HepG2 (cell line): ENCODE results near the gene NEDD4L. TPM values are rescaled to one million over a fixed set of nuclear protein-coding genes. Genes with fewer than 3 reads are reported as not detected.
A peak's percentile ranks its signal among the peaks of the same experiment; 100 is the strongest.

Source experiments
- ATAC-seq: fragments of 200-7000 bp; cut with Tn5 transposase; 3 replicates; pipeline ENCODE4 v1.9.1; 2020; ENCODE audit warnings: mild to moderate bottlenecking, moderate library complexity
- BruUV-seq: library from RNA; stranded (reverse); fragments of 400-500 nt; replicated peaks from 2 replicates; lab custom pipeline; 2021; lab: Mats Ljungman, UMichigan
- CTCF ChIA-PET: fragments of 300-600 bp; formaldehyde crosslinking; extraction: SDS; loops from one replicate; lab custom pipeline; 2021; ENCODE audit warnings: low total read pairs, inconsistent platforms, low intra/inter-chr PET ratio; lab: Yijun Ruan, JAX
- POLR2A ChIA-PET: fragments of 350-600 bp; sonication (Branson Sonifier 250); formaldehyde crosslinking; loops from one replicate; lab custom pipeline; 2020; ENCODE audit warnings: antibody characterized with exemption, inconsistent platforms; lab: Yijun Ruan, JAX
- DNase-seq: peaks from one replicate; pipeline ENCODE4 v3.0.0-alpha.2; 2015; ENCODE audit warnings: low spot score
- FAIRE-seq: peaks from 3 replicates; lab custom pipeline; 2011; peaks lifted over from hg19 to GRCh38; lab: Jason Lieb, UNC
- H2AFZ ChIP-seq: one replicate; pipeline ENCODE4 v1.6.1; 2011; ENCODE audit warnings: low read length, inconsistent platforms
- H3K27ac ChIP-seq: fragments of 300-600 bp; 3 replicates; pipeline ENCODE4 v1.8.0; 2011; ENCODE audit warnings: mixed run types, mild to moderate bottlenecking, mixed read lengths, low read length, inconsistent platforms; ENCODE audit not compliant: insufficient read depth; ENCODE audit errors: extremely low read length
- H3K27me3 ChIP-seq, 2 experiments: fragments of 200-600 bp in 1 of 2; 2 replicates in 1 of 2; 3 replicates in 1 of 2; pipeline versions ENCODE4 v1.6.0 to v1.8.0; 2011; ENCODE audit warnings: low read length in 2 of 2, mild to moderate bottlenecking in 2 of 2, moderate library complexity in 2 of 2, inconsistent platforms in 1 of 2; ENCODE audit not compliant: insufficient read depth in 2 of 2, control insufficient read depth in 1 of 2
- H3K36me3 ChIP-seq, 2 experiments: fragments of 200-600 bp in 1 of 2; replicated peaks in 1 of 2; 2 replicates in 1 of 2; 3 replicates in 1 of 2; pipeline versions ENCODE4 v1.5.1 to v1.8.0; 2011; ENCODE audit warnings: low read length in 2 of 2, inconsistent platforms in 1 of 2; ENCODE audit not compliant: insufficient read depth in 2 of 2, control insufficient read depth in 1 of 2
- H3K4me1 ChIP-seq: 2 replicates; pipeline ENCODE4 v1.5.1; 2012; ENCODE audit warnings: low read length, inconsistent platforms; ENCODE audit not compliant: insufficient read depth
- H3K4me2 ChIP-seq: 2 replicates; pipeline ENCODE4 v1.6.0; 2011; ENCODE audit warnings: low read depth, low read length, inconsistent platforms
- H3K4me3 ChIP-seq, 3 experiments: fragments of 200-600 bp in 1 of 3; sonication (generic), shearing (Covaris generic) in 1 of 3; replicated peaks in 1 of 3; 2 replicates each; pipeline ENCODE4 v1.5.1; 2011 to 2016; ENCODE audit warnings: low read length in 3 of 3, inconsistent platforms in 2 of 3, low read depth in 2 of 3, mild to moderate bottlenecking in 2 of 3, control low read depth in 1 of 3, mixed read lengths in 1 of 3; ENCODE audit not compliant: insufficient read depth in 1 of 3
- H3K79me2 ChIP-seq: one replicate; pipeline ENCODE4 v1.6.1; 2011; ENCODE audit warnings: low read length, inconsistent platforms; ENCODE audit not compliant: insufficient read depth
- H3K9ac ChIP-seq: 2 replicates; pipeline ENCODE4 v1.6.0; 2011; ENCODE audit warnings: mild to moderate bottlenecking, low read depth, low read length, inconsistent platforms; ENCODE audit not compliant: insufficient read depth
- H3K9me3 ChIP-seq: 2 replicates; pipeline ENCODE4 v1.5.1; 2012; ENCODE audit warnings: mild to moderate bottlenecking, low read length
- H4K20me1 ChIP-seq: 2 replicates; pipeline ENCODE4 v1.6.0; 2011; ENCODE audit warnings: inconsistent platforms, mild to moderate bottlenecking, low read length, moderate library complexity; ENCODE audit not compliant: insufficient read depth
- ATRX ChIP-seq: sonication (generic); formaldehyde crosslinking; IDR thresholded peaks from 2 replicates; pipeline ENCODE4 v1.4.0; 2020; ENCODE audit warnings: missing genetic modification reagents, borderline replicate concordance
- BCL6 ChIP-seq: IDR thresholded peaks from 2 replicates; pipeline ENCODE4 v1.6.1; 2016; ENCODE audit warnings: missing genetic modification reagents, missing compliant biosample characterization
- CBX5 ChIP-seq: sonication (generic); formaldehyde crosslinking; IDR thresholded peaks from 2 replicates; pipeline ENCODE4 v1.4.0; 2020; ENCODE audit warnings: missing genetic modification reagents, borderline replicate concordance
- CEBPB ChIP-seq: IDR thresholded peaks from 2 replicates; pipeline ENCODE4 v1.6.1; 2011; ENCODE audit warnings: low read depth, low read length, improper control_type of control experiment, borderline replicate concordance
- GFI1 ChIP-seq: sonication (generic); formaldehyde crosslinking; IDR thresholded peaks from 2 replicates; pipeline ENCODE4 v1.5.0; 2020; ENCODE audit warnings: missing genetic modification reagents, mild to moderate bottlenecking, borderline replicate concordance
- HOXA7 ChIP-seq: sonication (generic); formaldehyde crosslinking; IDR thresholded peaks from 2 replicates; pipeline ENCODE4 v1.8.1; 2022; ENCODE audit warnings: mild to moderate bottlenecking, missing genetic modification reagents, moderate library complexity
- KLF16 ChIP-seq, 2 experiments: sonication (generic) in 1 of 2; formaldehyde crosslinking in 1 of 2; IDR thresholded peaks; 2 replicates each; pipeline versions ENCODE4 v1.6.1 to v1.8.0; 2016 to 2023; ENCODE audit warnings: missing genetic modification reagents in 2 of 2, missing compliant biosample characterization in 1 of 2
- MYC ChIP-seq: sonication (generic); formaldehyde crosslinking; IDR thresholded peaks from 2 replicates; pipeline ENCODE4 v1.9.0; 2021; ENCODE audit warnings: missing genetic modification reagents, borderline replicate concordance
- NFKB2 ChIP-seq: sonication (generic); formaldehyde crosslinking; IDR thresholded peaks from 2 replicates; pipeline ENCODE4 v1.4.0; 2020; ENCODE audit warnings: missing genetic modification reagents, borderline replicate concordance
- SMAD1 ChIP-seq: sonication (generic); formaldehyde crosslinking; IDR thresholded peaks from 2 replicates; pipeline ENCODE4 v1.4.0; 2020; ENCODE audit warnings: missing genetic modification reagents, low read depth, mild to moderate bottlenecking, borderline replicate concordance
- TGIF2 ChIP-seq: IDR thresholded peaks from 2 replicates; pipeline ENCODE4 v1.6.1; 2016; ENCODE audit warnings: control low read depth, missing compliant biosample characterization
- YEATS4 ChIP-seq: sonication (generic); formaldehyde crosslinking; IDR thresholded peaks from 2 replicates; pipeline ENCODE4 v1.4.0; 2020; ENCODE audit warnings: missing genetic modification reagents, borderline replicate concordance
- ZBTB42 ChIP-seq: sonication (generic); formaldehyde crosslinking; IDR thresholded peaks from 2 replicates; pipeline ENCODE4 v1.5.0; 2020; ENCODE audit warnings: mild to moderate bottlenecking, missing genetic modification reagents
- ZNF350 ChIP-seq: sonication (generic); formaldehyde crosslinking; IDR thresholded peaks from 2 replicates; pipeline ENCODE4 v1.4.0; 2020; ENCODE audit warnings: mild to moderate bottlenecking, low read depth, missing genetic modification reagents, borderline replicate concordance
- ZNF549 ChIP-seq: sonication (generic); formaldehyde crosslinking; IDR thresholded peaks from 2 replicates; pipeline ENCODE4 v1.5.0; 2020; ENCODE audit warnings: missing genetic modification reagents
- ZNF577 ChIP-seq: sonication (generic); formaldehyde crosslinking; IDR thresholded peaks from 2 replicates; pipeline ENCODE4 v1.4.0; 2020; ENCODE audit warnings: mild to moderate bottlenecking, low read depth, missing genetic modification reagents, borderline replicate concordance
- ZNF678 ChIP-seq: sonication (generic); formaldehyde crosslinking; IDR thresholded peaks from 2 replicates; pipeline ENCODE4 v1.4.0; 2020; ENCODE audit warnings: mild to moderate bottlenecking, missing genetic modification reagents
- WGBS: methylation state at CpG from one replicate; pipeline ENCODE4 v1.1.6; 2017; ENCODE audit warnings: low lambda C conversion rate; 5-methylcytosine and 5-hydroxymethylcytosine counted together
- in situ Hi-C: cut with HindIII; loops from 2 replicates; pipeline ENCODE4 v1.10.0; 2017; ENCODE audit warnings: low pct_unique_long_range_greater_than_20kb; ENCODE audit not compliant: extremely low pct_ligation_motif_present
- intact Hi-C: fragments of 100-400 bp; cut with micrococcal nuclease; formaldehyde crosslinking; loops from one replicate; pipeline ENCODE4 v1.10.0; 2022; ENCODE audit not compliant: unreplicated experiment
- polyA plus RNA-seq, 8 experiments: library from polyadenylated mRNA; depleted of rRNA in 3 of 8; stranded (reverse) in 7 of 8; unstranded in 1 of 8; fragments of >200 nt; fragmentation: Illumina TruSeq in 4 of 8; extraction: Trizol in 4 of 8; gene quantifications; 2 replicates each; pipeline versions ENCODE4 v1.2.1 to v1.2.3, GENCODE V29; 2011 to 2016; ENCODE audit warnings: low read depth in 4 of 8, missing spikeins in 1 of 8, mixed read lengths in 1 of 8; ENCODE audit not compliant: insufficient read depth in 1 of 8
- total RNA-seq, 5 experiments: library from RNA; depleted of rRNA; stranded (reverse); fragments of >200 nt; fragmentation: Illumina TruSeq; extraction: Trizol; gene quantifications; 2 replicates each; pipeline ENCODE4 v1.2.3, GENCODE V29; 2016; ENCODE audit warnings: low read depth in 1 of 5
- TF ChIP-seq, protein P1 (sequence below): sonication (generic); formaldehyde crosslinking; IDR thresholded peaks from 2 replicates; pipeline ENCODE4 v1.4.0; 2020; ENCODE audit warnings: missing genetic modification reagents
- TF ChIP-seq, protein P2 (sequence below): sonication (generic); formaldehyde crosslinking; IDR thresholded peaks from 2 replicates; pipeline ENCODE4 v1.4.0; 2020; ENCODE audit warnings: missing genetic modification reagents, mild to moderate bottlenecking, borderline replicate concordance
- TF ChIP-seq, protein P3 (sequence below): sonication (generic); formaldehyde crosslinking; IDR thresholded peaks from 2 replicates; pipeline ENCODE4 v1.5.0; 2020; ENCODE audit warnings: missing genetic modification reagents, mild to moderate bottlenecking, borderline replicate concordance

Gene NEDD4L
- total and polyA plus RNA-seq, 2 of the 13 experiments (the other 11 are each of a cell fraction or from before 2014, with no cell fraction given): 168 to 390 TPM

DNA sequence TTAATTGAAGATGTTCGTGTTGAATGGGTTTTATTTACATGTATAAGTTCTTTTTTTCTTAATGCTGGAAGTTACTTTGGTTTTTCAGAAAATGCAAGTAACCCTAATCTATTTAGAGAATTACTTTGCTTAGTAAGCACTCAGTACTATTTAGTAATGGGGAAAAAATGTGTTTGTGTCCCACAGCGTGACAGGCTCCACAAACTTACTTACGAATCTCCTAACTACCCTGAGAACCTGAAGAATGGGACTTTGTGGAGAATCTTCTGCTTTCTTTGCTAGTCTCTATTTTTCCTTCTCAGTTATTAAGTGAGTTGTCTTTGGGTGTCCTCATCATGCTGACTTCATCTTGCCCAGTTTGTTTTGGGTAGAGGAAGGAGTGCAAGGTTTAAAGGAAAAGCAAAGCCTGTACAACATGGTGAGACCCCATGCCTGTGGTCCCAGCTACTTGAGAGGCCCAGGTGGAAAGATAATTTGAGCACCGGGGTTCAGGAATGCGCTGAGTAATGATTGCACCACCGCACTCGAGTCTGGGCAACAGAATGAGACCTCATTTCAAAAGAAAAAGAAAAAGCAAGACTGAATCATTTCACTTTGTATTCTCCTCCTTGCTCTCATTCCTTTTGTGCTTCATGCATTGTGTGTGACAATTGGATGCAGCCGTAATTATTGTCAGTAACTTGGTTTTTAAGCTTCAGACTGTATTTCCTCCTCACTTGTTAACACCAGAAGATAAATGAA is 10.2 kb downstream of the NEDD4L start:
- 26% methylated on average over 8 of the region's 8 CpGs for whole genome bisulfite sequencing
- DNase-seq (peak; percentile 76), FAIRE-seq (peak; percentile 92), ATAC-seq (peak; percentile 80)
- in situ Hi-C loops: no loop called here
- Histone ChIP-seq H3K4me3 (no peak overlapping the region; a peak in 1 of 6 replicates), H3K27ac (peak overlapping the region; percentile 59), H3K36me3 (peaks cover 2 to 12% of the 10 kb centered on the region in 2 experiments; a peak in 2 of 5 replicates), H3K9ac (no peak overlapping the region), H3K4me2 (peak overlapping the region; percentile 49), H2AFZ (no peak overlapping the region), H3K9me3 (no peaks in the 10 kb centered on the region), H3K4me1 (peaks cover 74% of the 10 kb centered on the region), H4K20me1 (peaks cover 30% of the 10 kb centered on the region), H3K79me2 (peaks cover 79% of the 10 kb centered on the region), H3K27me3 (no peaks in the 10 kb centered on the region)
- POLR2A ChIA-PET: interaction anchor here (0.9 to 3.7 kb wide), 3 partner anchors 337 to 354 kb away, joined by 3 to 16 read pairs (median 4); no protein-coding TSS in a partner anchor
- intact Hi-C loops: no loop called here
- BruUV-seq: TSS peak; percentile 9
- CTCF ChIA-PET: no interaction called here
- TF ChIP-seq ATRX (CRISPR knock-in tag): no peak
- TF ChIP-seq NFKB2 (CRISPR knock-in tag): no peak
- no peak for TF ChIP-seq ZBTB42
- TF ChIP-seq, protein P1, sequence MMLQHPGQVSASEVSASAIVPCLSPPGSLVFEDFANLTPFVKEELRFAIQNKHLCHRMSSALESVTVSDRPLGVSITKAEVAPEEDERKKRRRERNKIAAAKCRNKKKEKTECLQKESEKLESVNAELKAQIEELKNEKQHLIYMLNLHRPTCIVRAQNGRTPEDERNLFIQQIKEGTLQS (CRISPR knock-in tag): peak; percentile 61; the same call in 1 of the 2 replicates
- no peak for TF ChIP-seq MYC (CRISPR knock-in tag)
- 0 out of 4 replicates have a peak, but pooled peaks of 1 of the 2 experiments have one; percentile 19 for TF ChIP-seq KLF16 (CRISPR knock-in tag; IDR thresholded peaks at IDR 0.05)
- TF ChIP-seq, protein P2, sequence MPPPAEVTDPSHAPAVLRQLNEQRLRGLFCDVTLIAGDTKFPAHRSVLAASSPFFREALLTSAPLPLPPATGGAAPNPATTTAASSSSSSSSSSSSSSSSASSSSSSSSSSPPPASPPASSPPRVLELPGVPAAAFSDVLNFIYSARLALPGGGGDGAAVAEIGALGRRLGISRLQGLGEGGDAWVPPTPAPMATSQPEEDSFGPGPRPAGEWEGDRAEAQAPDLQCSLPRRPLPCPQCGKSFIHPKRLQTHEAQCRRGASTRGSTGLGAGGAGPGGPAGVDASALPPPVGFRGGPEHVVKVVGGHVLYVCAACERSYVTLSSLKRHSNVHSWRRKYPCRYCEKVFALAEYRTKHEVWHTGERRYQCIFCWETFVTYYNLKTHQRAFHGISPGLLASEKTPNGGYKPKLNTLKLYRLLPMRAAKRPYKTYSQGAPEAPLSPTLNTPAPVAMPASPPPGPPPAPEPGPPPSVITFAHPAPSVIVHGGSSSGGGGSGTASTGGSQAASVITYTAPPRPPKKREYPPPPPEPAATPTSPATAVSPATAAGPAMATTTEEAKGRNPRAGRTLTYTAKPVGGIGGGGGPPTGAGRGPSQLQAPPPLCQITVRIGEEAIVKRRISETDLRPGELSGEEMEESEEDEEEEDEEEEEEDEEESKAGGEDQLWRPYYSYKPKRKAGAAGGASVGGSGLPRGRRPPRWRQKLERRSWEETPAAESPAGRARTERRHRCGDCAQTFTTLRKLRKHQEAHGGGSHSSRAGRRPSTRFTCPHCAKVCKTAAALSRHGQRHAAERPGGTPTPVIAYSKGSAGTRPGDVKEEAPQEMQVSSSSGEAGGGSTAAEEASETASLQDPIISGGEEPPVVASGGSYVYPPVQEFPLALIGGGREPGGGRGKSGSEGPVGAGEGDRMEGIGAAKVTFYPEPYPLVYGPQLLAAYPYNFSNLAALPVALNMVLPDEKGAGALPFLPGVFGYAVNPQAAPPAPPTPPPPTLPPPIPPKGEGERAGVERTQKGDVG: no peak
- TF ChIP-seq ZNF549 (CRISPR knock-in tag): no peak
- no peak for TF ChIP-seq SMAD1
- TF ChIP-seq ZNF577 (CRISPR knock-in tag): no peak
- TF ChIP-seq GFI1 (CRISPR knock-in tag): no peak; the same call in 1 of the 2 replicates
- TF ChIP-seq ZNF350 (CRISPR knock-in tag): no peak
- TF ChIP-seq YEATS4 (CRISPR knock-in tag): no peak
- no peak for TF ChIP-seq HOXA7 (CRISPR knock-in tag)
- TF ChIP-seq ZNF678: no peak
- TF ChIP-seq, protein P3, sequence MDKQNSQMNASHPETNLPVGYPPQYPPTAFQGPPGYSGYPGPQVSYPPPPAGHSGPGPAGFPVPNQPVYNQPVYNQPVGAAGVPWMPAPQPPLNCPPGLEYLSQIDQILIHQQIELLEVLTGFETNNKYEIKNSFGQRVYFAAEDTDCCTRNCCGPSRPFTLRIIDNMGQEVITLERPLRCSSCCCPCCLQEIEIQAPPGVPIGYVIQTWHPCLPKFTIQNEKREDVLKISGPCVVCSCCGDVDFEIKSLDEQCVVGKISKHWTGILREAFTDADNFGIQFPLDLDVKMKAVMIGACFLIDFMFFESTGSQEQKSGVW (CRISPR knock-in tag): no peak
- TF ChIP-seq CBX5: 0 out of 2 replicates have a peak, but pooled peaks have one; percentile 43
- peak; percentile 45; the same call in 1 of the 2 replicates for TF ChIP-seq BCL6
- TF ChIP-seq TGIF2: no peak
- peak; percentile 90 for TF ChIP-seq CEBPB
